Natural killer cell treated with Interleukin-12 subunit alpha and Interleukin-12 subunit beta and Interleukin-15 and Interleukin-18, amount 100 ng/mL, for 72 hours (primary cell): ENCODE data around the gene B4GALT6. TPM values are rescaled to one million over a fixed set of nuclear protein-coding genes. Genes with fewer than 3 reads are reported as not detected.

ENCODE experiments used
- ATAC-seq, 2 donors: fragments of 150-1000 bp; cut with Tn5 transposase in 1 of 2; sonication (Bioruptor Pico), chemical (Tn5 transposase) in 1 of 2; 2 replicates each; pipeline ENCODE4 v1.10.0; 2021
- DNase-seq: peaks from one replicate; pipeline ENCODE4 v3.0.0; 2022; ENCODE audit warnings: low spot score
- H3K27ac Mint-ChIP-seq, 2 donors: 1 replicate in 1 of 2; 2 replicates in 1 of 2; pipeline ENCODE4 v1.8.0; 2022; ENCODE audit warnings: mixed read lengths in 2 of 2, mild to moderate bottlenecking in 1 of 2, moderate library complexity in 1 of 2
- H3K27me3 Mint-ChIP-seq, 2 donors: 1 replicate in 1 of 2; 2 replicates in 1 of 2; pipeline ENCODE4 v1.8.0; 2022; ENCODE audit warnings: mixed read lengths in 2 of 2
- H3K36me3 Mint-ChIP-seq: one replicate; pipeline ENCODE4 v1.8.0; 2022; ENCODE audit warnings: mixed read lengths
- H3K4me1 Mint-ChIP-seq, 2 donors: 1 replicate in 1 of 2; 2 replicates in 1 of 2; pipeline ENCODE4 v1.8.0; 2022; ENCODE audit warnings: low read depth in 2 of 2, mixed read lengths in 2 of 2, mild to moderate bottlenecking in 1 of 2
- H3K4me3 Mint-ChIP-seq: one replicate; pipeline ENCODE4 v1.8.0; 2022; ENCODE audit warnings: mixed read lengths
- H3K9me3 Mint-ChIP-seq: 2 replicates; pipeline ENCODE4 v1.8.0; 2022; ENCODE audit warnings: mixed read lengths
- total RNA-seq, 2 donors: library from RNA; stranded (reverse); gene quantifications; one replicate each; pipeline ENCODE4 v1.2.3, GENCODE V29; 2022

The B4GALT6 gene
- total RNA-seq, 2 donors from 2014 or later: 2.3 to 23.6 TPM

- DNase-seq: no peak
- ATAC-seq: no peak
- Mint-ChIP-seq H3K27me3 (peaks cover 3 to 10% of the 10 kb centered on the region in 2 donors), H3K9me3 (no peaks in the 10 kb centered on the region), H3K36me3 (no peaks in the 10 kb centered on the region), H3K4me3 (no peak overlapping the region), H3K4me1 (no peaks in the 10 kb centered on the region), H3K27ac (no peak overlapping the region)
Observed at GRCh38 chr18:31596081-31596872, 88.1 kb downstream of the B4GALT6 start.

- H3K27me3 Mint-ChIP-seq: peaks cover 5 to 10% of the 10 kb centered on the region in 2 donors
- H3K27ac Mint-ChIP-seq: no peak overlapping the region
- H3K4me1 Mint-ChIP-seq: no peaks in the 10 kb centered on the region
- DNase-seq (no peak), ATAC-seq (no peak)
- H3K4me3 Mint-ChIP-seq: no peak overlapping the region
- no peaks in the 10 kb centered on the region for H3K36me3 Mint-ChIP-seq
- no peaks in the 10 kb centered on the region for H3K9me3 Mint-ChIP-seq
Observed at GRCh38 chr18:31595121-31595771, 89.1 kb downstream of the B4GALT6 start.

GRCh38 chr18:31592506-31593157 lies 91.7 kb downstream of the B4GALT6 start:
- no peaks in the 10 kb centered on the region for H3K4me1 Mint-ChIP-seq
- no peaks in the 10 kb centered on the region for H3K9me3 Mint-ChIP-seq
- ATAC-seq: no peak

GRCh38 chr18:31591628-31592027 lies 92.8 kb downstream of the B4GALT6 start, which contains the start of gene TTR:
TTR (plus strand) TSS chr18:31591877; CDS start chr18:31591903, 26 bp downstream.
- Mint-ChIP-seq H3K27me3 (peaks cover 5 to 10% of the 10 kb centered on the region in 2 donors), H3K4me3 (no peak within 1 kb of the TSS), H3K36me3 (no peaks in the 10 kb centered on the region), H3K27ac (no peak within 1 kb of the TSS), H3K4me1 (no peaks in the 10 kb centered on the region), H3K9me3 (no peaks in the 10 kb centered on the region)
- ATAC-seq (no peak), DNase-seq (no peak)

More at GRCh38 chr18:31592506-31593157, 91.7 kb downstream of the B4GALT6 start:
- no peak overlapping the region for H3K4me3 Mint-ChIP-seq
- no peaks in the 10 kb centered on the region for H3K36me3 Mint-ChIP-seq
- no peak for DNase-seq
- no peak overlapping the region for H3K27ac Mint-ChIP-seq
- H3K27me3 Mint-ChIP-seq: peaks cover 5 to 10% of the 10 kb centered on the region in 2 donors

- H3K4me3 Mint-ChIP-seq: no peak overlapping the region
- no peaks in the 10 kb centered on the region for H3K9me3 Mint-ChIP-seq
- H3K27ac Mint-ChIP-seq: no peak overlapping the region
- H3K36me3 Mint-ChIP-seq: no peaks in the 10 kb centered on the region
- H3K27me3 Mint-ChIP-seq: peaks cover 5 to 10% of the 10 kb centered on the region in 2 donors
- DNase-seq (no peak), ATAC-seq (no peak)
- no peaks in the 10 kb centered on the region for H3K4me1 Mint-ChIP-seq
Observed at GRCh38 chr18:31591113-31591512, 93.3 kb downstream of the B4GALT6 start.

GRCh38 chr18:31590570-31590969 lies 93.8 kb downstream of the B4GALT6 start:
- H3K36me3 Mint-ChIP-seq: no peaks in the 10 kb centered on the region
- no peak for DNase-seq
- no peak for ATAC-seq
- H3K27ac Mint-ChIP-seq: no peak overlapping the region
- no peaks in the 10 kb centered on the region for H3K9me3 Mint-ChIP-seq
- H3K27me3 Mint-ChIP-seq: peaks cover 5 to 10% of the 10 kb centered on the region in 2 donors
- H3K4me1 Mint-ChIP-seq: no peaks in the 10 kb centered on the region
- no peak overlapping the region for H3K4me3 Mint-ChIP-seq

GRCh38 chr18:31587529-31587928 lies 96.9 kb downstream of the B4GALT6 start:
- no peak overlapping the region for H3K27ac Mint-ChIP-seq
- H3K36me3 Mint-ChIP-seq: no peaks in the 10 kb centered on the region
- DNase-seq: no peak
- H3K27me3 Mint-ChIP-seq: peaks cover 0 to 2% of the 10 kb centered on the region in 2 donors
- H3K4me3 Mint-ChIP-seq: no peak overlapping the region
- no peaks in the 10 kb centered on the region for H3K9me3 Mint-ChIP-seq
- no peaks in the 10 kb centered on the region for H3K4me1 Mint-ChIP-seq
- ATAC-seq: no peak

- no peaks in the 10 kb centered on the region for H3K9me3 Mint-ChIP-seq
- no peaks in the 10 kb centered on the region for H3K4me1 Mint-ChIP-seq
- ATAC-seq (no peak), DNase-seq (no peak)
- no peaks in the 10 kb centered on the region for H3K36me3 Mint-ChIP-seq
- peaks cover 0 to 2% of the 10 kb centered on the region in 2 donors for H3K27me3 Mint-ChIP-seq
- no peak overlapping the region for H3K27ac Mint-ChIP-seq
- no peak overlapping the region for H3K4me3 Mint-ChIP-seq
Observed at GRCh38 chr18:31586616-31587015, 97.8 kb downstream of the B4GALT6 start.

- no peaks in the 10 kb centered on the region for H3K36me3 Mint-ChIP-seq
- DNase-seq (no peak), ATAC-seq (no peak)
- H3K27me3 Mint-ChIP-seq: peaks cover 0 to 2% of the 10 kb centered on the region in 2 donors
- no peaks in the 10 kb centered on the region for H3K4me1 Mint-ChIP-seq
- no peak overlapping the region for H3K4me3 Mint-ChIP-seq
- no peaks in the 10 kb centered on the region for H3K9me3 Mint-ChIP-seq
- no peak overlapping the region for H3K27ac Mint-ChIP-seq
Observed at GRCh38 chr18:31585991-31586390, 98.4 kb downstream of the B4GALT6 start.

GRCh38 chr18:31583185-31583854 lies 101.1 kb downstream of the B4GALT6 start:
- no peaks in the 10 kb centered on the region for H3K4me1 Mint-ChIP-seq
- H3K36me3 Mint-ChIP-seq: no peaks in the 10 kb centered on the region
- ATAC-seq (no peak), DNase-seq (no peak)
- H3K4me3 Mint-ChIP-seq: no peak overlapping the region
- H3K27ac Mint-ChIP-seq: no peak overlapping the region
- H3K9me3 Mint-ChIP-seq: no peaks in the 10 kb centered on the region
- H3K27me3 Mint-ChIP-seq: no peaks in the 10 kb centered on the region

GRCh38 chr18:31581498-31582197 lies 102.7 kb downstream of the B4GALT6 start:
- DNase-seq (no peak), ATAC-seq (no peak)
- Mint-ChIP-seq H3K27me3 (no peaks in the 10 kb centered on the region), H3K9me3 (no peaks in the 10 kb centered on the region), H3K27ac (no peak overlapping the region), H3K4me3 (no peak overlapping the region), H3K36me3 (no peaks in the 10 kb centered on the region), H3K4me1 (no peaks in the 10 kb centered on the region)

- Mint-ChIP-seq H3K27ac (no peak overlapping the region), H3K4me1 (no peaks in the 10 kb centered on the region), H3K27me3 (no peaks in the 10 kb centered on the region), H3K36me3 (no peaks in the 10 kb centered on the region), H3K9me3 (no peaks in the 10 kb centered on the region), H3K4me3 (no peak overlapping the region)
- ATAC-seq: no peak
- no peak for DNase-seq
Observed at GRCh38 chr18:31579375-31579774, 105.0 kb downstream of the B4GALT6 start.

GRCh38 chr18:31578126-31578525 lies 106.3 kb downstream of the B4GALT6 start:
- H3K27me3 Mint-ChIP-seq: no peaks in the 10 kb centered on the region
- H3K9me3 Mint-ChIP-seq: no peaks in the 10 kb centered on the region
- no peak overlapping the region for H3K4me3 Mint-ChIP-seq
- no peak for DNase-seq
- no peak for ATAC-seq
- H3K36me3 Mint-ChIP-seq: no peaks in the 10 kb centered on the region
- H3K4me1 Mint-ChIP-seq: no peaks in the 10 kb centered on the region
- no peak overlapping the region for H3K27ac Mint-ChIP-seq
